ENCODE measurements around the gene KLHDC3.
A peak's percentile ranks its signal among the peaks of the same experiment; 100 is the strongest.

The KLHDC3 gene

DNA sequence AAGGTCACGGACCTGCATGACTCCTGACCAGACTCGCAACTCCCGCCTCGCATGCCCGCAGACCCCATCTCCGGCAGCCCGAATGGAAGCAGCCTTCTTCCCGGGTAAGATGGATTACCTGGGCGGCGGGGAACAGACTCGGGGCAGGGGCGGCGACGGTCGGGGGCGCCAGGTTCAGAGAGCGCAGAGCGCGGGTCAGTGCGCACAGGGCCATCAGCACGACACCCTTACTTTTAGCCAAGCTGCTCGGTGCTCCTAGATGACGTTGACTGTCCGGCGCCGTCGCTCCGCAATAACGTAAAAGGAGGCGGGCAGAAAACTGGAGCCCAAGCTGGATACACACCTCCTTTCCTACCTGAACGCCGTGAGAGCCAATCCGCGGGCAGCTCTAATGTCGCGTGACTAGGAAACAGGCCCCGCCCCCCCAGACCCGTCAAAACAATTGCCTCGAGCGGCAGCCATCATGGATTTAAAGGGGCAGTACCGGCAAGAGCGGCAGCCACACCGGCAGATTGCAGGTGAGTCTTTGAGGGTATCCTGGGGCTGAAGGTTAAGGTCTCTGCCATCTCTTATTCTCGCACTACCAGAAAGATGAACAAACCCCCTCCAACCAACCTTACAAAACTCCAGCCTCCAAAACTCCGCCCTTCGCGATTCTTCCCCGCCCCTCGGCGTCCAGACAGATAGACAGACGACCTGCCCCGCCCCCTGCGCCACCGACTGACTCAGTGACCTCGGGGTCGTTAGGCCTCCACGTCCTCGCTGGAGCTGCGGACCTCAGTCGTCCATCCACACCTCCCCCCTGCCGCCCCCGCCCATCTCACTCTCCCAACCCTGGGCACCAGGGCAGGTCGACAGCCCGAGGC is 45.4 kb downstream of the KLHDC3 start, which contains the start of the genes KLC4 and MRPL2:
KLC4 (plus strand) TSS at position 464 of the 866 bp plus-strand sequence. CDS start 1,705 bp downstream, outside the sequence.
MRPL2 (minus strand) TSS at position 267 of the 866 bp plus-strand sequence; CDS start at position 214, 53 bp downstream.
- peak; percentile 99 for DNase-seq

- no peak for DNase-seq
These were observed 46.1 kb downstream of the KLHDC3 start for GRCh38 chr6:43060034-43060754.

DNA sequence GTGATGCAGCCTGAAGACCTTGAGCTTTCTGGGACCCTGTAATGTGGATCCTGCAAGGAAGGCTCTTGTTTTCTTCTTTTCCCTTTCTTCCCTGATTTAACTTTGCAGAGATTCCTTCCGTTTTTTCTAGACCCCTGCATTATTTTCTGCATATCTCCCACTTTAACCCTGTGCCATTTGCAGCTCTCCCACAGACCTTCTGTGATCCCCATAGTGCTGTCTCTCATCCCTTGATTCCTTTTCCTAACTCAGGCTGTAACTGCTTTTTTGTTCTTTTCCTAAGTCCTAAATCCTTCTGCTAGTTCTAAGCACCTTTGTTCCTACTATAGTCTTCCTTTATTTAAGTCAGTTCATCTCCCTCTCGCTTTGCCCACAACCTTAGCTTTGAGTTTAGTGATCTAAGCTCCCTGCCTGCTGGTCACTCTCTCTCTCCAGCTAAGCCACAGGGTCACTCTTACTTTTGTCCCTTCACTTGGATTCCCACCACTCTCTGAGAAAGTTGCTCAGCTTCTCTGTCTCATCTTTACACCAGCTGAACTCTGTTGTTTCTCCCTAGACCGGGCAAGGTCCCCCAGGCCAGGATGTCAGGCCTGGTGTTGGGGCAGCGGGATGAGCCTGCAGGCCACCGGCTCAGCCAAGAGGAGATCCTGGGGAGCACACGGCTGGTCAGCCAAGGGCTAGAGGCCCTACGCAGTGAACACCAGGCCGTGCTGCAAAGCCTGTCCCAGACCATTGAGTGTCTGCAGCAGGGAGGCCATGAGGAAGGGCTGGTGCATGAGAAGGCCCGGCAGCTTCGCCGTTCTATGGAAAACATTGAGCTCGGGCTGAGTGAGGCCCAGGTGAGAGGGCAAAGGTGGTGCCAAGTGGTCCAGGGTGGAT is 46.9 kb downstream of the KLHDC3 start:
- DNase-seq: no peak

DNA sequence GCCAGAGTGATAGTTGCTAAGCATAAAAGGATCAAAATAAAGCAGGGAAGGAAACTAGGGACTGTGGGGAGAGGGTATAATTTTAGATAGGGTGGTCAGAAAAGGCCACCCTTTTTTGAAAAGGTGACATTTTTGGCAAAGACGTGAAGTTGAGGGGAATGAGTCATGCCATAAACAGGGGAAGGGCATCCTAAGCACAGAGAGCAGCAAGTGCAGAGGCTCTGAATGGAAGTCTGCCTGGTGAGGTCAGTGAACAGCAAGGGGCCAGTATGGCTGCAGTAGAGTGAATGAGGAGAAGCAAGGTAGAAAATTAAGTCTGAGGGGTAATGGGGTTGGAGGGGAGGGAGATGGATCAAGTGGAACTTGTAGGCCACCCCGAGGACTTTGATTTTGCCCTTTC is 47.8 kb downstream of the KLHDC3 start:
- DNase-seq: no peak

DNA sequence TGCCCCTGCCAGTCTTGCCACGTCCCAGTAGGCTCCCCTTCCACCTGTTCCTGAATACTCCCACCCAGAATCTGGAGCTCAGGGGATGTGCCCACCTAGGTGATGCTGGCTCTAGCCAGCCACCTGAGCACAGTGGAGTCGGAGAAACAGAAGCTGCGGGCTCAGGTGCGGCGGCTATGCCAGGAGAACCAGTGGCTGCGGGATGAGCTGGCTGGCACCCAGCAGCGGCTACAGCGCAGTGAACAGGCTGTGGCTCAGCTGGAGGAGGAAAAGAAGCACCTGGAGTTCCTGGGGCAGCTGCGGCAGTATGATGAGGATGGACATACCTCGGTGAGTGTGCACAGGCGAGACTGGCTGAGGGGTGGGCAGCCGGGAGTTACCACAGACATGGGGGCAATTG is 48.8 kb downstream of the KLHDC3 start:
- no peak for DNase-seq

- peak; percentile 65 for DNase-seq
These were observed 56.1 kb downstream of the KLHDC3 start for GRCh38 chr6:43070028-43070632.
